H9 (cell line): ENCODE data around the gene GNAO1. TPM values are rescaled to one million over a fixed set of nuclear protein-coding genes. Genes with fewer than 3 reads are reported as not detected.

Experiments used
- DNase-seq: peaks from one replicate; pipeline ENCODE4 v3.0.0-alpha.2; 2017
- H2AFZ ChIP-seq: one replicate; pipeline ENCODE4 v1.6.1; 2013; ENCODE audit warnings: mild to moderate bottlenecking, low read length, control low read depth, moderate library complexity
- H2AK5ac ChIP-seq: 2 replicates; pipeline ENCODE4 v1.6.1; 2013; ENCODE audit warnings: low read length, control low read depth, mixed read lengths; ENCODE audit not compliant: insufficient read length
- H2BK120ac ChIP-seq: one replicate; pipeline ENCODE4 v1.6.1; 2013; ENCODE audit warnings: low read depth, mild to moderate bottlenecking, low read length, control low read depth, inconsistent platforms; ENCODE audit not compliant: poor library complexity, severe bottlenecking
- H2BK12ac ChIP-seq: 2 replicates; pipeline ENCODE4 v1.6.1; 2013; ENCODE audit warnings: low read length, control low read depth, mixed read lengths, low read depth; ENCODE audit not compliant: insufficient read length
- H2BK15ac ChIP-seq: 2 replicates; pipeline ENCODE4 v1.6.1; 2013; ENCODE audit warnings: low read depth, low read length, control low read depth
- H2BK20ac ChIP-seq: one replicate; pipeline ENCODE4 v1.6.1; 2013; ENCODE audit warnings: low read depth, mild to moderate bottlenecking, low read length, control low read depth, inconsistent platforms; ENCODE audit not compliant: poor library complexity, severe bottlenecking
- H2BK5ac ChIP-seq: 2 replicates; pipeline ENCODE4 v1.6.1; 2013; ENCODE audit warnings: low read length, control low read depth, mixed read lengths; ENCODE audit not compliant: insufficient read length
- H3K14ac ChIP-seq: 2 replicates; pipeline ENCODE4 v1.6.1; 2013; ENCODE audit warnings: low read length, control low read depth; ENCODE audit not compliant: insufficient read depth
- H3K18ac ChIP-seq: 2 replicates; pipeline ENCODE4 v1.6.1; 2013; ENCODE audit warnings: low read depth, mild to moderate bottlenecking, mixed read lengths, low read length, control low read depth; ENCODE audit not compliant: insufficient read length
- H3K23ac ChIP-seq: 2 replicates; pipeline ENCODE4 v1.6.1; 2013; ENCODE audit warnings: low read length, control low read depth, mixed read lengths, low read depth; ENCODE audit not compliant: insufficient read length
- H3K23me2 ChIP-seq: 2 replicates; pipeline ENCODE4 v1.6.1; 2013; ENCODE audit warnings: low read depth, mild to moderate bottlenecking, mixed read lengths, low read length, control low read depth; ENCODE audit not compliant: insufficient read length, poor library complexity, severe bottlenecking
- H3K27ac ChIP-seq: 2 replicates; pipeline ENCODE4 v1.5.1; 2013; ENCODE audit warnings: low read length, control low read depth, mixed read lengths, low read depth; ENCODE audit not compliant: insufficient read length
- H3K27me3 ChIP-seq: 2 replicates; pipeline ENCODE4 v1.6.1; 2013; ENCODE audit warnings: low read length, control low read depth, inconsistent platforms; ENCODE audit not compliant: insufficient read depth
- H3K4ac ChIP-seq: 2 replicates; pipeline ENCODE4 v1.6.1; 2013; ENCODE audit warnings: low read depth, mild to moderate bottlenecking, control low read depth, inconsistent platforms, low read length, moderate library complexity
- H3K4me1 ChIP-seq: 2 replicates; pipeline ENCODE4 v1.6.1; 2013; ENCODE audit warnings: low read length, control low read depth, inconsistent platforms; ENCODE audit not compliant: insufficient read depth
- H3K4me2 ChIP-seq: 2 replicates; pipeline ENCODE4 v1.6.1; 2013; ENCODE audit warnings: low read length, control low read depth, mixed read lengths; ENCODE audit not compliant: insufficient read length, insufficient read depth
- H3K56ac ChIP-seq: 2 replicates; pipeline ENCODE4 v1.6.1; 2013; ENCODE audit warnings: low read depth, mild to moderate bottlenecking, mixed read lengths, low read length, control low read depth; ENCODE audit not compliant: insufficient read length
- H3K79me1 ChIP-seq: 2 replicates; pipeline ENCODE4 v1.6.1; 2013; ENCODE audit warnings: low read depth, mild to moderate bottlenecking, moderate library complexity, low read length, control low read depth, inconsistent platforms; ENCODE audit not compliant: insufficient read depth, poor library complexity, severe bottlenecking
- H3K79me2 ChIP-seq: 2 replicates; pipeline ENCODE4 v1.6.1; 2013; ENCODE audit warnings: low read length, control low read depth, inconsistent platforms; ENCODE audit not compliant: insufficient read depth
- H3K9ac ChIP-seq: 2 replicates; pipeline ENCODE4 v1.6.1; 2013; ENCODE audit warnings: low read length, control low read depth, mixed read lengths; ENCODE audit not compliant: insufficient read length; ENCODE audit errors: extremely low read depth
- H3K9me3 ChIP-seq: one replicate; pipeline ENCODE4 v1.6.1; 2013; ENCODE audit warnings: low read depth, low read length, inconsistent platforms; ENCODE audit not compliant: control insufficient read depth
- H3T11ph ChIP-seq: one replicate; pipeline ENCODE4 v1.6.1; 2013; ENCODE audit warnings: mild to moderate bottlenecking, low read length, control low read depth, inconsistent platforms
- H4K20me1 ChIP-seq: one replicate; pipeline ENCODE4 v1.6.1; 2013; ENCODE audit not compliant: control insufficient read depth, insufficient read length, insufficient read depth
- H4K5ac ChIP-seq: 2 replicates; pipeline ENCODE4 v1.6.1; 2013; ENCODE audit warnings: low read depth, mild to moderate bottlenecking, mixed read lengths, low read length, control low read depth; ENCODE audit not compliant: insufficient read length
- H4K8ac ChIP-seq: replicated peaks from 2 replicates; pipeline ENCODE4 v1.6.1; 2013; ENCODE audit warnings: low read length, control low read depth, mixed read lengths, low read depth; ENCODE audit not compliant: insufficient read length
- H4K91ac ChIP-seq: 2 replicates; pipeline ENCODE4 v1.6.1; 2013; ENCODE audit warnings: low read depth, mild to moderate bottlenecking, moderate library complexity, mixed read lengths, low read length, control low read depth; ENCODE audit not compliant: insufficient read length
- H3K27ac Mint-ChIP-seq, 3 experiments: 2 replicates in 2 of 3; 3 replicates in 1 of 3; pipeline ENCODE4 v1.8.0; 2020 to 2021; ENCODE audit warnings: mixed read lengths in 3 of 3, mild to moderate bottlenecking in 1 of 3, moderate library complexity in 1 of 3
- H3K27me3 Mint-ChIP-seq: 2 replicates; pipeline ENCODE4 v1.8.0; 2021; ENCODE audit warnings: low read depth, mild to moderate bottlenecking, moderate library complexity, mixed read lengths
- H3K36me3 Mint-ChIP-seq, 3 experiments: 2 replicates in 2 of 3; 3 replicates in 1 of 3; pipeline ENCODE4 v1.8.0; 2020 to 2021; ENCODE audit warnings: low read depth in 3 of 3, mixed read lengths in 3 of 3; ENCODE audit not compliant: insufficient read depth in 1 of 3
- H3K4me1 Mint-ChIP-seq, 2 experiments: 2 replicates each; pipeline ENCODE4 v1.8.0; 2020; ENCODE audit warnings: mixed read lengths in 2 of 2
- H3K4me3 Mint-ChIP-seq, 2 experiments: 2 replicates in 1 of 2; 3 replicates in 1 of 2; pipeline ENCODE4 v1.8.0; 2020 to 2021; ENCODE audit warnings: mild to moderate bottlenecking in 2 of 2, mixed read lengths in 2 of 2, moderate library complexity in 1 of 2
- H3K9me3 Mint-ChIP-seq, 2 experiments: 2 replicates in 1 of 2; 3 replicates in 1 of 2; pipeline ENCODE4 v1.8.0; 2020; ENCODE audit warnings: mild to moderate bottlenecking in 2 of 2, mixed read lengths in 2 of 2, moderate library complexity in 1 of 2
- CTCF ChIP-seq: fragments of 200-600 bp; sonication (generic); conservative IDR thresholded peaks from 3 replicates; pipeline ENCODE4 v1.8.0; 2021; ENCODE audit warnings: antibody characterized with exemption, mild to moderate bottlenecking
- WGBS: extraction: QIAGEN DNeasy Blood & Tissue Kit; methylation state at CpG from one replicate; pipeline ENCODE4 v1.1.7; 2013; ENCODE audit warnings: missing lambda C conversion rate, low lambda C conversion rate, mixed read lengths; ENCODE audit not compliant: insufficient read length; ENCODE audit errors: extremely low coverage; 5-methylcytosine and 5-hydroxymethylcytosine counted together
- total RNA-seq: library from RNA; stranded (reverse); gene quantifications from 2 replicates; pipeline ENCODE4 v1.2.1, GENCODE V29; 2021

GNAO1 gene
- total RNA-seq, 1 experiment from 2014 or later = 16.9 TPM

DNA sequence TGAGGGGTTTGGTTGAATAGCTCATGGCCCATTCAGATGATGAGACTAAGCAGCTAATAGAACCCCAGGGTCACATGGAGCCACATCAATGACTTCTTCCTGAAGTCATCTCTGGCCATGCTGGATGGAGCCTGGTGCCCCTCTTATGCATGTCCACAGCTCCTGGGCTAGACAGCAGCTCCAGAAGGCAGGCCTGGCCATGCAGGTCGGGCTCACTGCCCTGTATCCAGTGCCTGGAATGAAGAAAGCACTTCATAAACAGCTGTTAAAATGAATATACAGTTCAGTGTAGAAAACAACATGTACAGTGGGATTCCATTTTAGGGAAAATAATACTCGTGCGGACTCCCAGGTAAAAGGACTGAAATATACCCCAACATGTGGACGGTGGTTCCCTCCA, 73.9 kb downstream of the GNAO1 start:
- Histone ChIP-seq H3T11ph (no peak overlapping the region), H3K9me3 (no peaks in the 10 kb centered on the region), H3K4me2 (no peak overlapping the region), H2BK15ac (no peak overlapping the region), H3K14ac (no peak overlapping the region), H3K4ac (no peak overlapping the region), H3K9ac (no peak overlapping the region), H3K56ac (no peak overlapping the region), H3K27ac (no peak overlapping the region), H3K79me2 (no peaks in the 10 kb centered on the region), H2BK20ac (no peak overlapping the region), H2BK120ac (no peak overlapping the region), H4K91ac (no peak overlapping the region), H2AFZ (no peak overlapping the region), H4K8ac (no peak overlapping the region), H2AK5ac (no peak overlapping the region), H2BK5ac (no peak overlapping the region), H2BK12ac (no peak overlapping the region), H4K20me1 (no peaks in the 10 kb centered on the region), H3K23me2 (no peaks in the 10 kb centered on the region), H3K23ac (no peak overlapping the region), H3K18ac (no peak overlapping the region), H4K5ac (no peak overlapping the region), H3K4me1 (peaks cover 9% of the 10 kb centered on the region; the same call in 1 of the 2 replicates), H3K27me3 (no peaks in the 10 kb centered on the region), H3K79me1 (no peaks in the 10 kb centered on the region)
- Mint-ChIP-seq H3K4me3 (no peak overlapping the region), H3K27me3 (no peaks in the 10 kb centered on the region), H3K27ac (no peak overlapping the region), H3K36me3 (no peaks in the 10 kb centered on the region), H3K4me1 (peaks cover 25% of the 10 kb centered on the region in 2 experiments), H3K9me3 (no peaks in the 10 kb centered on the region)
- WGBS = no CpG with 5 or more reads among the region's 4 CpGs
- no peak for TF ChIP-seq CTCF
- DNase-seq = no peak
